Measurements from ENCODE around the gene HLA-DPB1. TPM values are rescaled to one million over a fixed set of nuclear protein-coding genes. Genes with fewer than 3 reads are reported as not detected.

HLA-DPB1 gene
- total RNA-seq, 2 experiments from 2014 or later: 5.1 to 6.9 TPM

DNA sequence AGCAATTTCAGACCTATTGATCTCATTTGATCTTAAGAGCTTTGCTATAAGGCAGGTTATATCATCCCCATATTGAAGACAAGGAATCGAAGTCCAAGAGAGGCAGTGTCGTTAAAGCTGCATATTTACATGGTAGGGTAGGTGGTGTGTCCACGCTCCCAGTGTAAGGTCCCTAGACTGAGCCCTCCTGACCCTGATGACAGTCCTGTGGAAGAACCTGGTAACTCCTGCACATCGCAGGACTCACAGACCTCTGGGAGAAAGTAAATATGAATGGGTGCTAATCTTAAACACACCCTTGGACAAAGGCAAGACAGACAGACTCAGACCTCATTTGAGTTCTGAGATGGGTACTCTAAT lies 602 bp upstream of the HLA-DPB1 start:
- H3K36me3 Mint-ChIP-seq: no peaks in the 10 kb centered on the region
- H3K4me3 Mint-ChIP-seq: peak overlapping the region; percentile 68
- peaks cover 16% of the 10 kb centered on the region for H3K27me3 Mint-ChIP-seq
- no peaks in the 10 kb centered on the region for H3K9me3 Mint-ChIP-seq
- H3K4me1 Mint-ChIP-seq (ENCODE audit: low read depth): peaks cover 33% of the 10 kb centered on the region
- H3K27ac Mint-ChIP-seq: no peak overlapping the region
- intact Hi-C loops (cut with micrococcal nuclease): no loop called here
- POLR2A ChIA-PET: interaction anchor here (0.8 kb wide), 1 partner anchor 103 kb away, joined by 3 read pairs; no protein-coding TSS in a partner anchor
- CTCF ChIA-PET: interaction anchor here (0.6 to 1.5 kb wide), 5 partner anchors 45 to 174 kb away, joined by 3 to 4 read pairs (median 4); no protein-coding TSS in a partner anchor
- no peak for DNase-seq

DNA sequence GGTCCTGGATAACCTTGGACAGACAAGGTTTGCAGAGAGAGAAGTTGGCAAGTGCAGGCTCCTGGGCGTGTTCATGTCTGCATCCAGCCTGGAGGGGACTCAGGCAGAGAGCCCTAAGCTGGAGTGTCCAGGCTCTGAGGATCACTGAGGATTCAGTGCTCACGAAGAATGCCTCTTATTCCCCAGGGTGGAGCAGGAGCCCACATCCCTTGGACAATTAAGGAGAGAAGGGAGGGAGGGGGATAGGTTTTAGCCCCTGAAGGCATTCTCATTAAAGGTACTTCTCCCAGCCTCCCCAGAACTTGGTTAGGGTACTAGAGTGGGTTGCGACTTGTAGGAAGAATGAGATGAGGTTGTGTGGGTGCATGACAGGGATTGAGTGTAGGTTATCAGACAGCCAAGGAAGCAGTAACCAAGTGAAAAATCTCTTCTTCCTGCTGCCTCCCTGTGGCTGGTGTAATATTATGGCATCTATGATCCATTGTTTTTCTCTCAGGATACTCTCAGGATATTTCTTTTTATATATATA lies 680 bp downstream of the HLA-DPB1 start:
- peak overlapping the region; percentile 68 for H3K4me3 Mint-ChIP-seq
- no peak overlapping the region for H3K27ac Mint-ChIP-seq
- H3K27me3 Mint-ChIP-seq: peaks cover 16% of the 10 kb centered on the region
- peaks cover 33% of the 10 kb centered on the region for H3K4me1 Mint-ChIP-seq (ENCODE audit: low read depth)
- no peak for DNase-seq
- intact Hi-C loops (cut with micrococcal nuclease): no loop called here
- ChIA-PET CTCF (interaction anchor here (0.7 to 1.5 kb wide), 6 partner anchors 43 to 208 kb away, joined by 3 to 4 read pairs (median 4); no protein-coding TSS in a partner anchor), POLR2A (interaction anchor here (0.9 kb wide), 1 partner anchor 10 kb away, joined by 3 read pairs; no protein-coding TSS in a partner anchor)
- no peaks in the 10 kb centered on the region for H3K36me3 Mint-ChIP-seq
- no peaks in the 10 kb centered on the region for H3K9me3 Mint-ChIP-seq

DNA sequence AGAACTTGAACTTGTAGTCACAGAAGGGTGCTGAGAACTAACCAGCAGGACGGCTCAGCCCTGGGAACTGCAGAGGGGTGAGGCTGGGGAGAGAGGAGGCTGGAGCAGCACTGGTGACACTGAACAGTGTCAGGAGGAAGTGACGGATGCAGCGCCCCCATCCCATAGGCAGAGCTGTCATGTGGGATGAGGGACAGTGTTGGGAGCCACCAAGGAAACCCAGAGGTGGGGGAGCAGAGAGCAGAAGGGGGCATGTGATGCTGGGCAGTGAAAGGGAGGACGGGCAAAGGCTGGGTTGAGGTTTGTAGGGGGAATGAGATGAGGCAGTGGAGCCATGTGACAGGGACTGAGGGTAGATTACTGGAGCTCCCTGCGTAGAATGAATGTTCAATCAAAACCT lies 2.1 kb downstream of the HLA-DPB1 start:
- POLR2A ChIA-PET: no interaction called here
- intact Hi-C loops (cut with micrococcal nuclease): no loop called here
- peaks cover 23% of the 10 kb centered on the region for H3K4me1 Mint-ChIP-seq (ENCODE audit: low read depth)
- no peaks in the 10 kb centered on the region for H3K36me3 Mint-ChIP-seq
- H3K27ac Mint-ChIP-seq: no peak overlapping the region
- H3K9me3 Mint-ChIP-seq: no peaks in the 10 kb centered on the region
- peaks cover 16% of the 10 kb centered on the region for H3K27me3 Mint-ChIP-seq
- CTCF ChIA-PET: no interaction called here
- no peak for DNase-seq
- H3K4me3 Mint-ChIP-seq: no peak overlapping the region

DNA sequence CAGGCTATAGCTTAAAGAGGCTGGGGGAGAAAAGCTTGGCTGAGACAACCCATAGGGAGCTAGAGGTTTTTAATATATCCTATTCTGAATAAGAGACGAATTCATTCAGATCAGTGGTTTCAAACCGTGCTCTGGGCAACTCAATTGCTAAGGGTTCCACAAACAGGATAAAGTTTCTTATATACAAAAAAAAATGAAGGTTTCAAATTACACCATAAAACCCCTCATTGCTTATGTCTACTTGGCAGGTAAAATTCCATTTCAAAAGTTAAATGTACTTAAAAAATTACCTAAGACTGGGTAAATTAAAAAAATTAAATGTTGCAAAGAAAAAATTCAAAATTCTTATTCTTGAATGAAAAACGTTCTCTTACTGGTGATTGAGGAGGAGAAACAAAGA lies 2.7 kb downstream of the HLA-DPB1 start:
- CTCF ChIA-PET: no interaction called here
- H3K36me3 Mint-ChIP-seq: no peaks in the 10 kb centered on the region
- peaks cover 22% of the 10 kb centered on the region for H3K4me1 Mint-ChIP-seq (ENCODE audit: low read depth)
- H3K9me3 Mint-ChIP-seq: no peaks in the 10 kb centered on the region
- intact Hi-C loops (cut with micrococcal nuclease): no loop called here
- no peak for DNase-seq
- H3K27ac Mint-ChIP-seq: no peak overlapping the region
- H3K27me3 Mint-ChIP-seq: peaks cover 16% of the 10 kb centered on the region
- POLR2A ChIA-PET: no interaction called here
- H3K4me3 Mint-ChIP-seq: no peak overlapping the region

DNA sequence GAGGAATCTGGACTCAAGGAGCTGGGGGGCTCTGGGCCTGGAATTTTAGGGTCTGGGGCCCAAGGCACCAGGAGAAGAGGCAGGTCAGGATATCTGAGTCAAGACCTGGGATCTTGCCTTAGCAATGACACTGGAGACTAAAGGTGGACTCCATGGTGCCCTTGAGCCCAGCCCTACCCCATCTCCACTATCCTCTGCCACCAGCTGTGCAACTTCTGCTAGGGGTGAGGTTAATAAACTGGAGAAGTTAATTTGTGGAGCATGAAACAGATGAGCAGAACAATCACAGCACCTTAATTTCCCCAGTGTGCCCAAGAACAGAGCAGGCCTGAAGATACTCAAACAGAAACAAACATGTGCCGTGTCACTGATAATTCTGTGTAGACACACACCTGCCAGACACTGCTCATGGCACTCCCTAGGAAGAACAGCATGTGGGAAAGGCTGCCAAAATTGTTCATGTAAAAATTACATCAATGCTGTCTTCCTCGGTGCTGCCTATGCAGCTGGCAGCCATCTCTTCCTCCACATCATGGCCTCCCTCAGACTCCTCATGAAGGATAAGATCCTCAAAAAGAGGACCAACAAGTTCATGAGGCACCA lies 3.2 kb downstream of the HLA-DPB1 start:
- DNase-seq: no peak
- H3K4me3 Mint-ChIP-seq: no peak overlapping the region
- H3K9me3 Mint-ChIP-seq: no peaks in the 10 kb centered on the region
- peaks cover 13% of the 10 kb centered on the region for H3K27me3 Mint-ChIP-seq
- ChIA-PET POLR2A (no interaction called here), CTCF (no interaction called here)
- peaks cover 18% of the 10 kb centered on the region for H3K4me1 Mint-ChIP-seq (ENCODE audit: low read depth)
- intact Hi-C loops (cut with micrococcal nuclease): no loop called here
- H3K36me3 Mint-ChIP-seq: no peaks in the 10 kb centered on the region
- H3K27ac Mint-ChIP-seq: no peak overlapping the region

DNA sequence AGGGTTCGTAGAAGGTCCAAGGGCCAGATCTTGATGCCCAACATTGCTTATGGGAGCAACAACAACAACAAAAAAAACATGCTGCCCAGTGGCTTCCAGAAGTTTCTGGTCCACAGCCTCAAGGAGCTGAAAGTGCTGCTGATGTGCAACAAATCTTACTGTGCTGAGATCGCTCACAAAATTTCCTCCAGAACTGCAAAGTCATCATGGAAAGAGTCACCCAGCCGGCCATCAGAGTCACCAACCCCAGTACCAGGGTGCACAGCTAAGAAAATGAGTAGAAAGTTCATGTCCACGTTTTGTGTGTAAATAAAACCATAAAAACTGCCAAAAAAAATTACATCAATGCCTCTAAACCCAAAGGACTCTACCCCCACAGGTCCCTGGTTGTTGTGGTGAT lies 3.8 kb downstream of the HLA-DPB1 start:
- intact Hi-C loops (cut with micrococcal nuclease): no loop called here
- DNase-seq: no peak
- Mint-ChIP-seq H3K4me3 (no peak overlapping the region), H3K4me1 (ENCODE audit: low read depth) (peaks cover 18% of the 10 kb centered on the region), H3K36me3 (no peaks in the 10 kb centered on the region), H3K27ac (no peak overlapping the region), H3K9me3 (no peaks in the 10 kb centered on the region), H3K27me3 (peaks cover 13% of the 10 kb centered on the region)
- CTCF ChIA-PET: interaction anchor here (1.0 kb wide), 1 partner anchor 146 kb away, joined by 3 read pairs; no protein-coding TSS in a partner anchor
- POLR2A ChIA-PET: no interaction called here

DNA sequence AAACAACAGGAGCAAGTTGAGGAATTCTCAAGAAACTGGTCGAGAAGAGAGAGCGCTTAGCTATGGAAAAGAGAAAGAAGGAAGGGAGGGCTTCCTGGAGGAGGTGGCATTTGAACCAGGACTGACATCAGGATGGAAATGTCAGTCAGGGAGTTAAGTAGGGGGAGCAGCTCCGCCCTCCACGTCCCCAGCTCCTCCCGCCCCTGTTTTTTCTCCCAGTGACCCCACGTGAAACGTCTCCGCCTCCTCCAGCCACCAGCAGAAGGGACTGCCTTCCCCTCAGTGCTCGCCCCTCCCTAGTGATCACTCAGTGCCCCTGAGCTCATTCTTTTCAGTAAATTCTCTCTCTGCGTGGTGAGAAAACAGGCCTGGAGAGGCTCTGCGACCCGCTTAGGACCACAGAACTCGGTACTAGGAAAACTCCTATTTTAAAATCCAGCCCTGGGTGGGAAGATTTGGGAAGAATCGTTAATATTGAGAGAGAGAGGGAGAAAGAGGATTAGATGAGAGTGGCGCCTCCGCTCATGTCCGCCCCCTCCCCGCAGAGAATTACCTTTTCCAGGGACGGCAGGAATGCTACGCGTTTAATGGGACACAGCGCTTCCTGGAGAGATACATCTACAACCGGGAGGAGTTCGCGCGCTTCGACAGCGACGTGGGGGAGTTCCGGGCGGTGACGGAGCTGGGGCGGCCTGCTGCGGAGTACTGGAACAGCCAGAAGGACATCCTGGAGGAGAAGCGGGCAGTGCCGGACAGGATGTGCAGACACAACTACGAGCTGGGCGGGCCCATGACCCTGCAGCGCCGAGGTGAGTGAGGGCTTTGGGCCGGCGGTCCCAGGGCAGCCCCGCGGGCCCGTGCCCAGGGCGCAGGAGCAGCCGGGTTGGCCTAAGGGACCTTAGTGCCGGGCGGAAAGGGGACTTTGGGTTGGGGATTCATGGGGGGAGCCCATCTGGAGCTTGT lies 4.6 kb downstream of the HLA-DPB1 start:
- no peaks in the 10 kb centered on the region for H3K9me3 Mint-ChIP-seq
- H3K36me3 Mint-ChIP-seq: no peaks in the 10 kb centered on the region
- no peak for DNase-seq
- H3K27ac Mint-ChIP-seq: no peak overlapping the region
- H3K4me1 Mint-ChIP-seq (ENCODE audit: low read depth): peaks cover 14% of the 10 kb centered on the region
- H3K27me3 Mint-ChIP-seq: peaks cover 13% of the 10 kb centered on the region
- H3K4me3 Mint-ChIP-seq: no peak overlapping the region
- intact Hi-C loops (cut with micrococcal nuclease): no loop called here
- ChIA-PET CTCF (interaction anchor here (1.0 kb wide), 2 partner anchors 10 to 147 kb away, joined by 3 read pairs; no protein-coding TSS in a partner anchor), POLR2A (no interaction called here)

DNA sequence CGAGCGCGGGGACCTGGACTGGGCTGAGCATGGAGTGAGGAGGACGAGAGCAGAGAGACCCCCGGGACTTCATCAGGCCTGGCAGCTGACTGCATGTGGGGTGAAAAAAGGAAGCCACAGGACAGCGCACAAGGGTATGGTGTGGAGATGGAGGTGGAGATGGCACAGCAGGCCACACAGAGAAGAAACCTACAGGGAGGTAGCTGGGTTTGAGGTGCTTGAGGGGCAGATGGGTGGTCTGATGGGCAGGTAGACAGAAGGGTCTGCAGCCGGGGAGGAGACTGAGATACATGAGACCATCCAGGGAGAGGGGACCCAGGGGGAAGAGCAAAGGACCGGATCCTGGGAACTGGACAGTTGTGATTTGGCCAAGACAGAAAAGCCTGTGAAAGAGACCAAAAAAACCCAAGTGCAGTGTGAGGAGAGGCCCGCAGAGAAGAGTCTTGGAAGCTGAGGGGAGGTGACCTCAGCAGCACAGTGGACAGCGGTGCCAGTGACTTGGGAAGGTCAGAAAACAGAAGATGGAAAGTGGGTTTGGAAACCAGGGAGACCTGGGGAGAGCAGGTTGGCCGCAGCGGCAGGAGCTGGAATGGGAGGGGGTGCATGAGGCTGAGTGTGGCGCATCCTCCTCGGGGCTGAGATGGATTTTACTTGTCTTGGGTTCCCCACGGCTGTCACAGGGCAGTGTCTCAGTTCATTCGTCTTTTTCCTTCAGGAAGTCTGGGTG lies 5.5 kb downstream of the HLA-DPB1 start:
- ChIA-PET POLR2A (no interaction called here), CTCF (interaction anchor here (1.0 to 1.2 kb wide), 2 partner anchors 9 to 148 kb away, joined by 3 read pairs; no protein-coding TSS in a partner anchor)
- Mint-ChIP-seq H3K27me3 (peaks cover 13% of the 10 kb centered on the region), H3K27ac (no peak overlapping the region), H3K36me3 (no peaks in the 10 kb centered on the region), H3K4me3 (no peak overlapping the region), H3K4me1 (ENCODE audit: low read depth) (peaks cover 11% of the 10 kb centered on the region), H3K9me3 (no peaks in the 10 kb centered on the region)
- DNase-seq: no peak
- intact Hi-C loops (cut with micrococcal nuclease): no loop called here

DNA sequence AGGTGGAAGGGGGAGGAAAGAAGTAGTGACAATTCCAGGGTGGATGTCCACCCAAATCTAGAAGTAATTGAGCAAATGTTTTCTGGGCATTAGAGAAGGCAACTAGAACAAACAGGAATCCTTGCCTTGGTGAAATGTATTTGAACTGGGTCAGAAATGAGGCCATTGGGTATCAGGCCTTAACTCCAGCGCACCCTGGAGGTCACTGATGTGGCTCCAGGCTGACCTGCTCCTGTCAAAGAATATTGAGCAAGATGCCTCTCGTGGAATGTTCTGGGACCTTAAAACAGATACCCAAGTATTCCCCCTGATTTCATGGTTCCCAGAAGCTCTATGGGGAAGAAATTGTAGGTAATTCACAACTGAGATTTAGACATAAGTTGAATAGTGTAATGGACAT lies 6.9 kb downstream of the HLA-DPB1 start:
- H3K4me3 Mint-ChIP-seq: no peak overlapping the region
- H3K4me1 Mint-ChIP-seq (ENCODE audit: low read depth): peaks cover 3% of the 10 kb centered on the region
- no peak overlapping the region for H3K27ac Mint-ChIP-seq
- peaks cover 5% of the 10 kb centered on the region for H3K27me3 Mint-ChIP-seq
- ChIA-PET CTCF (interaction anchor here (1.0 to 1.7 kb wide), 3 partner anchors 66 to 98 kb away, joined by 3 to 7 read pairs (median 5); no protein-coding TSS in a partner anchor), POLR2A (no interaction called here)
- H3K9me3 Mint-ChIP-seq: no peaks in the 10 kb centered on the region
- no peaks in the 10 kb centered on the region for H3K36me3 Mint-ChIP-seq
- no peak for DNase-seq
- intact Hi-C loops (cut with micrococcal nuclease): no loop called here

DNA sequence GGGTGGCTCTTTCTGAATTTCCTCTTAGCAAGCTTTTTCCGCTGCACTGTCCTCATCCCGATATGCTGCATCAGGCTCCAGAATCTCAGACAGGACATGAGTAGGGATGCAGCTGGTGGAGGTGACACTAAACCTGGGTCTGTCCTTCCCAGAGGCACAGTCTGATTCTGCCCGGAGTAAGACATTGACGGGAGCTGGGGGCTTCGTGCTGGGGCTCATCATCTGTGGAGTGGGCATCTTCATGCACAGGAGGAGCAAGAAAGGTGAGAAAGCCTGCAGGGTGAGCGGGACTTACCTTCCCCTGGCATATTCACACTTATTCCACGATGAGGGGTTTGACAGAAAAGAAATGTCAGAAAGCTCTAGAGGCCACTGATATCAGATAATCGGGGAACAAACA lies 9.8 kb downstream of the HLA-DPB1 start:
- no peaks in the 10 kb centered on the region for H3K27me3 Mint-ChIP-seq
- CTCF ChIA-PET: no interaction called here
- H3K9me3 Mint-ChIP-seq: no peaks in the 10 kb centered on the region
- POLR2A ChIA-PET: interaction anchor here (1.1 kb wide), 1 partner anchor 10 kb away, joined by 3 read pairs; the partner anchor contains the start of gene HLA-DPB1
- DNase-seq: no peak
- no peaks in the 10 kb centered on the region for H3K4me1 Mint-ChIP-seq (ENCODE audit: low read depth)
- no peak overlapping the region for H3K27ac Mint-ChIP-seq
- H3K4me3 Mint-ChIP-seq: no peak overlapping the region
- intact Hi-C loops (cut with micrococcal nuclease): no loop called here
- no peaks in the 10 kb centered on the region for H3K36me3 Mint-ChIP-seq

DNA sequence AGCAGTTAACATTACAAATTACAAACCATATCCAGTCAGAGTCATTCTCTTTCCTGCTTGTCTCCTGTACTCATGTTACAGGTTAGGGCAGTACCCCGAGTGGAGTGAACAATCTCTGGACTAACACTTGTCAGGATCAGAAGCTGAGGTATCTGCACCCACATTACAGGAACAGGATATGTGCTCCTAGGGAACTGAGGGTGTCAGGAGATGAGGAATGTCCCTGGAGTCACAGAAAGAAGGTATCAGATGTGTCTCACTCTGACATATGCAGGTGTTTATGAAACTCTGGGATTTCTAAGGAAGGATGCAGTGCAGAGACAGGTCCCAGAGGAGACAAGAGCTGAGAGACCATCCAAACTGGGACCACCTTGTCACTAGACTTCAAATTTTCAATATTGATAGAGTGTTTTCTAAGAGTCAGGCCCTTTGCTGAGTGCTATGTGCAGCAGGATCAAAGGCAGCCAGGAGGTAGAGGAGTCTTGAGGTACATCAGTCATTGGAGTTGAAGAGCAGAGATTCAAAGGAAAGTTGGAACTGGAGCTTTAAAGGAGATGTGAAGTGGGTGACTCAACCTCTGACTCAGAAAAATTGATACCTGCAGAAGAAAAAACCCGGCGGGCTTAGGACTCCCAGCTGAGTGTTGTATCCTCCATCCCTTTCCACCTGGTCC lies 12.6 kb downstream of the HLA-DPB1 start:
- Mint-ChIP-seq H3K36me3 (no peaks in the 10 kb centered on the region), H3K27me3 (no peaks in the 10 kb centered on the region), H3K27ac (no peak overlapping the region), H3K9me3 (no peaks in the 10 kb centered on the region), H3K4me1 (ENCODE audit: low read depth) (no peaks in the 10 kb centered on the region), H3K4me3 (no peak overlapping the region)
- CTCF ChIA-PET: interaction anchor here (0.7 to 1.0 kb wide), 2 partner anchors 9 to 72 kb away, joined by 3 read pairs; no protein-coding TSS in a partner anchor
- intact Hi-C loops (cut with micrococcal nuclease): no loop called here
- POLR2A ChIA-PET: no interaction called here
- DNase-seq: no peak
